H7 (cell line): Measurements from ENCODE around the gene TAAR8. TPM values are rescaled to one million over a fixed set of nuclear protein-coding genes. Genes with fewer than 3 reads are reported as not detected.
"Not testable (repeated sequence)": the region's sequence is repeated elsewhere in the genome, so short reads cannot be mapped to it uniquely, and the experiment has no call there.

Experiments used
- DNase-seq: peaks from one replicate; pipeline ENCODE4 v3.0.0; 2012
- H3K27me3 ChIP-seq: 2 replicates; pipeline ENCODE4 v1.6.0; 2011; ENCODE audit warnings: mild to moderate bottlenecking, low read length; ENCODE audit not compliant: control insufficient read depth, insufficient read depth
- H3K36me3 ChIP-seq: replicated peaks from 2 replicates; pipeline ENCODE4 v1.5.1; 2011; ENCODE audit warnings: low read length; ENCODE audit not compliant: control insufficient read depth, insufficient read depth
- H3K4me3 ChIP-seq: 2 replicates; pipeline ENCODE4 v1.5.1; 2011; ENCODE audit warnings: low read depth, mild to moderate bottlenecking, control low read depth, low read length, moderate library complexity; ENCODE audit not compliant: insufficient read depth
- total RNA-seq: library from RNA; depleted of rRNA; stranded (reverse); fragments of >200 nt; shearing (Covaris generic); gene quantifications from 2 replicates; pipeline ENCODE4 v1.2.3, GENCODE V29; 2014

Gene TAAR8
- total RNA-seq, 1 experiment from 2014 or later = not detected

DNA sequence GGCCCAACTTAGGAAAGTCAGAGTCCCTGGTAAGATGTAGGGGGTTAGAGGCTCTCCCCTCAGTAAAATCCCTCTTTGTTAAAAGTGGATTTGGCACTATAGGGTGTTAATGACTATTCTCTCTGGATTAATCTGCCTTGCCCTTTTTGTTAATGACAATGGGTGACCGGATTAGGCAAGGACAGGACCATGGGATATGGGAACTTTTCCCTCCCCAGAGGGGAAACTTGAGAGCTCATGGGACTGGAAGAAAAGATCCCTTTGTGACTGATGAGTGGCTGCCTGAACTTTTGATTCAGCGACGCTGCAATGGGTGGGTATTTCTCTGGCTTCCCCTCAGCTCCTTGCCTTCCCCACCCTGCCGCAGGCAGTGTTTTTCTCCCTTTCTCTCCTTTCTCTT lies 26.6 kb upstream of the TAAR8 start:
- H3K36me3 ChIP-seq = no peaks in the 10 kb centered on the region
- no peaks in the 10 kb centered on the region for H3K27me3 ChIP-seq
- H3K4me3 ChIP-seq = no peak overlapping the region
- DNase-seq = no peak

DNA sequence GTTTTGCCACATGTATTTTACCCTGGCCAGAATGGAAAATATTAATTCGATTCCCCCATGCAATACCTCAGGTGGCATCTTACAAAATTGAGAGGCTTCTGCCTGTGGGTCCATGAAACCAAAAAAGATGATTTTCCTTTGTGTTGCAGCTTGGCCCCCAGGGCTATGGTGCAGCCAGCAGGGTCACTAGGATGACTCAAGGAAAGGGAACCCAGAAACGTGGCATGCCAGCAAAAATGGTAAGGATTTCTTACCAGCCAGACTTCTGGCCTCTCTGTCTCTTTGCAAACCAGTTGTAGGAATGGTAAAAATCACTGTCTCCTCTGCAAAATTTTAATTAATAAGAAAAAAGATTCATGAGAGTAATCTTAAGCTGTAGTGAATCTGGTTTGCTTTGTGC lies 26.0 kb upstream of the TAAR8 start:
- no peak overlapping the region for H3K4me3 ChIP-seq
- H3K36me3 ChIP-seq = no peaks in the 10 kb centered on the region
- no peak for DNase-seq
- H3K27me3 ChIP-seq = no peaks in the 10 kb centered on the region

DNA sequence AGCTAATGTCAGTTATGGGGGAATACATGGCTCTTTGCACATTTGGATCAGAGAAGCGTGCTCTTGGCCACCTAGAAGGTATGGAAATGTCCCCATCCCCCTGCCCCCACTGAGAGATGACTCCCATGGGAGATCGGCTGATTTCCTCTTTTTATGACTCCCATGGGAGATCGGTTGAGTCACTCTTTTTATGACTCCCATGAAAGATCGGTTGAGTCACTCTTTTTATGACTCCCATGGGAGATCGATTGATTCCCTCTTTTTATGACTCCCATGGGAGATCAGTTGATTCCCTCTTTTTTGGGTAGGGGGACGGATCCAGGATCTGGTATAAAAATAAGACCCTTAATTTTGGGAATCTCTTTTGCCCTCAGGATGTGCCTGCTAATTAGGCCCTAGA lies 24.7 kb upstream of the TAAR8 start:
- Histone ChIP-seq H3K36me3 (no peaks in the 10 kb centered on the region), H3K4me3 (no peak overlapping the region), H3K27me3 (no peaks in the 10 kb centered on the region)
- DNase-seq = no peak

DNA sequence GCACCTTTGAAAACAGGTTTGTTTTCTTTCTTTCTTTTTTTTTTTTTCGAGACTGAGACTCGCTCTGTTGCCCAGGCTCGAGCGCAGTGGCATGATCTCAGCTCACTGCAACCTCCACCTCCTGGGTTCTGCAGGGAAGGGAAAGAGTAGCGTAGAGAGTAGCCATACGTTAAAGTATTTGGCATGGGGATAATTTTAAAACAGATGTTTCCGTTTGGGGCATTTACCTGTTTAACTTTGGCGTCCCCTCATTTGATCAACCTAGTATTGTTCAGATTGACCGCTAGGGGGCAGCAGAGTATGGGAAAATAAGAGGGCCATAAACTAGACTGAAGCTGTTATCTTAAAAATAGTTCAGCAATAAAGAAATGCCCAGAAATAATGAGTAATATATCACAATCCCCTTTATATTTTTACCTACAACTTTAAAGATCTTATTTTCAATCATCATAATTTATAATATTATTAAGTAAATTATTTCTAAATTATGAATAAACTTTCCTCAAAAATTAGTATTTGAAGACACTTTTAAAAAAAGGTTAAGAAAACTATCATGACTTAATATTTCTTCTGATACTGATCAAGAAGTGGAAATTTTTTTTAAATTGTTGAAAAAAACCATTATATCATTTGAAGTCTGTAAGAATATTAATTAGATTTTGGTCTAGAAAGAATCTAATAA lies 22.0 kb upstream of the TAAR8 start:
- no peaks in the 10 kb centered on the region for H3K27me3 ChIP-seq
- no peak overlapping the region for H3K4me3 ChIP-seq
- H3K36me3 ChIP-seq = no peaks in the 10 kb centered on the region
- DNase-seq = peak; percentile 26

DNA sequence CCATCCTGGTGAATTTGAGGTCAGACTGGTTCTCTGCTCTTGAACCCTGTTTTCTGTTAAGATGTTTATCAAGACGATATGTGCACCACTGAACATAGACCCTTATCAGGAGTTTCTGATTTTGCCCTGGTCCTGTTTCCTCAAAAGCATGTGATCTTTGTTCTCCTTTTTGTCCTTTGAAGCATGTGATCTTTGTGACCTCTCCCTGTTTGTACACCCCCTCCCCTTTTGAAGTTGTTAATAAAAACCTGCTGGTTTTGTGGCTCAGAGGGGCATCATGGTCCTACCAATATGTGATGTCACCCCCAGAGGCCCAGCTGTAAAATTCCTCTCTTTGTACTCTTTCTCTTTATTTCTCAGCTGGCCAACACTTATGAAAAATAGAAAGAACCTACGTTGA lies 17.9 kb upstream of the TAAR8 start:
- not testable (repeated sequence) for H3K36me3 ChIP-seq

DNA sequence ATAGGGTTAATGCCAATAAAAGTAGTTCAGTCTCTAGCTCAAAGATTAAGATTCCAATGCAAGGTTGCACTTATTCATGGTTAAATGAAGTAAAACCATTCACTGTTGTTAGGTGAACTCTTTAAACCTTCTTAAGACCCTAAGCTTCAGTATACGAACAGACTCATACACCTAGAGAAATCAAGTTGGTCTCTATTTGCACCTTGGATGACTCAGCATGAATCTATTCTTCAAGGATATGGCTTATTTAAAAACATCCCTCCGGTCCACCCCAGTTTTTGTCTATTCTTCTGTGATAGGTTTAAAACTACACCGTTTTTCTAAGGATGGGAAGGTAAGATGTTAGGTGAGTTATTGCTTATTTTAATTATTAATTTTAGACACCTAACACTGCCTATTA lies 15.3 kb upstream of the TAAR8 start:
- DNase-seq = no peak
- Histone ChIP-seq H3K4me3 (no peak overlapping the region), H3K27me3 (no peaks in the 10 kb centered on the region)

More for the DNA sequence above, 17.9 kb upstream of the TAAR8 start:
- DNase-seq, H3K27me3 ChIP-seq, H3K4me3 ChIP-seq: not testable (repeated sequence)

DNA sequence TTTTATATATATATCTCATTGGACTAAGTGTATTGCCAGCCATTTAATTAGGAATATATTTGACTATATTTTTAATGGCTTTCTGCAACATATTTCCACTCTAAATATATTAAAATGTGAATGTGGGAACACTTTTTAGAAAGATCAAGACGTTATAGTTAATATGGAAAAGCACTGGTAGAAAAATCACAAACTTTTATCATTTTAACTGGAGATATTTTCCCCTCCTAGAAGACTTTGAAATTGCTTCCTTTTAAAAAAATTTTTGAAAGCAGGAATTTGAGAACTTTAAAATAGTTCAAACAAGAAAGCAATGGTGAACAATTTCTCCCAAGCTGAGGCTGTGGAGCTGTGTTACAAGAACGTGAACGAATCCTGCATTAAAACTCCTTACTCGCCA lies 14.5 kb upstream of the TAAR8 start, which contains the start of gene TAAR9:
Gene TAAR9, plus strand, starts transcription at position 301 of the 400 bp plus-strand sequence. Its CDS starts 13 bp downstream, at position 314.
- Histone ChIP-seq H3K4me3 (no peak within 1 kb of the TSS), H3K27me3 (no peaks in the 10 kb centered on the region), H3K36me3 (no peaks in the 10 kb centered on the region)
- DNase-seq = no peak

More for the DNA sequence above, 15.3 kb upstream of the TAAR8 start:
- H3K36me3 ChIP-seq = no peaks in the 10 kb centered on the region

DNA sequence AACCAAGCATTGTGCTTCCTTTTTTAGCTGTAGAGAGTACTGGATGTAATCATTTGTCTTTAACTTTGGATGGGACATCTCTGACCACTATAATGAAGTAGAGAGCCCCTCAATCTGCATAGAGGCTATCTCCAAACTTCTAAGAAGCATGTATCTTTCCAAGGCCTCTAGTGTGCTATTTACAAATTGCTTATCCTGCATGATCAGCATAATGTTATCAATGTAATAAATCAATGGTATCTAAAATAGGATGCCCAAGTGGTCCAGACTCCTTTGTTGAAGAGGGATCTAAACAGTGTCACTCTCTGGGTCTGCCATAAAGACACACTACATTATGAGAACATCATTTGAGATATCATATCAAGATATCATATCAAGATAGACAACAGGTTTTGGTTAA lies 7.6 kb upstream of the TAAR8 start:
- no peak for DNase-seq
- H3K36me3 ChIP-seq = no peaks in the 10 kb centered on the region
- no peaks in the 10 kb centered on the region for H3K27me3 ChIP-seq
- H3K4me3 ChIP-seq = no peak overlapping the region

DNA sequence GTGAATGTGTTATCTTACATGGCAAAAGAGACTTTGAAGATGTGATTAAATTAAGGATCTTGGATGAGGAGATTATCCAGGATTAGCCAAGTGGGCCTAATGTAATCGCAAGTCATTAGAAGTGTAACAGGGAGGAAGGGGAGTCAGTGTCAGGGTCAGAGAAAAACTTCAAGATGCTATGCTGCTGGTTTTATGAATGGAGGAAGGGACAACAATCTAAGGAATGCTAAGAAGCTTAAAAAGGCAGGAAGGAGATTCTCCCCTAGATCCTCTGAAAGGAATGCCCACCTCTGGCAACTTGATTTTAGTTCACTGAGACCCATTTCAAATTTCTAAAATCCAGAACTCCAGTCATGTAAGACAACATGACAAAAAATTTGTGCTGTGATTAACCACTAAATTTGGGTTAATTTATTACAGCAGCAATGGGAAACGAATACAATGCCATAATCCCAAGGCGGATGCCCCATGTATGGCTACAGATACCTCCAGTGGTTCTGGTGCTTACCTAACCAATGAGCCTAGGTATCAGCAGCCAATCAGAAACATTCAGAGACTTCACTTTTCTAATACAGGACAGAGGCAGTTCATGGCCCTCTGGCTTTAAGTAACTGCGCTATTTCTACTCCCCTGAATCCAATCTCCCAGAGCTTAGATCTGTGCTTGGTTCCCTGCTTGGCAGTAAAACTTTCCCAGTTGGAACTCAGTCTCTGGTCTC lies 3.6 kb upstream of the TAAR8 start:
- DNase-seq = no peak
- Histone ChIP-seq H3K36me3 (no peaks in the 10 kb centered on the region), H3K27me3 (no peaks in the 10 kb centered on the region), H3K4me3 (no peak overlapping the region)

DNA sequence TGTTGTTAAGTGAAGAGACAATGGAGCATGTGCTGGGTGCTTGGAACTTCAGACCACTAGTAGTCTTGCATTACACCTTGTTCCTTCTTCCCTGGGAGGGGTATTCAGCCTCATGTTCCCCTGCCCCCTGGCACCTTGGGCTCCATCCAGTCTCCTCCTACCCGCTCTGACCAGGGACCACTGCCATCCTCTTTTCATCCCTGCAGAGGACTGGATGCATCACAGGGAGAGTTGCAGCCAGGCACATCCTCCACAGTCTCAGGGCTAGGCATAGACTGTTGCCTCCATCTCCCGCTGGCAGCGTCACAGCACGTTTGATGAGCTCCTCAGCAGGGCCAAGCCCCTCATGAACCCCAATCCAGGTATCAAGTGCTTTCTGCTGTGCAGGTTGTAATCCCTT lies 1.3 kb upstream of the TAAR8 start:
- Histone ChIP-seq H3K4me3 (no peak overlapping the region), H3K36me3 (no peaks in the 10 kb centered on the region), H3K27me3 (no peaks in the 10 kb centered on the region)
- no peak for DNase-seq

DNA sequence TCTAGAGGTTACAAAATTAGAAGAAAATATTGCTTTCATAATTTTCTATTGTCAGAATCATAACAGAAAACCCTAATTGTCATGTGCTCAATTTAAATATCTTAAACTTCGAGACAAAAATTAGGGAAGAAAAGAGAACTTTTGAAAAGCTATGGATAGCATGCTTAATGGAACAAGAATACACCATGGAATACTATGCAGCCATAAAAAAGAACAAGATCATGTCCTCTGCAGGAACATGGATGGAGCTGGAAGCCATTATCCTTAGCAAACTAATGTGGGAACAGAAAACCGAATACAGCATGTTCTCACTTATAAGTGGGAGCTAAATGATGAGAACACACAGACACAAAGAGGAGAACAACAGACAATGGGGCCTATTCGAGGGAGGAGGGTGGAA lies 7.6 kb downstream of the TAAR8 start:
- not testable (repeated sequence) for H3K27me3 ChIP-seq, H3K4me3 ChIP-seq, DNase-seq, H3K36me3 ChIP-seq

DNA sequence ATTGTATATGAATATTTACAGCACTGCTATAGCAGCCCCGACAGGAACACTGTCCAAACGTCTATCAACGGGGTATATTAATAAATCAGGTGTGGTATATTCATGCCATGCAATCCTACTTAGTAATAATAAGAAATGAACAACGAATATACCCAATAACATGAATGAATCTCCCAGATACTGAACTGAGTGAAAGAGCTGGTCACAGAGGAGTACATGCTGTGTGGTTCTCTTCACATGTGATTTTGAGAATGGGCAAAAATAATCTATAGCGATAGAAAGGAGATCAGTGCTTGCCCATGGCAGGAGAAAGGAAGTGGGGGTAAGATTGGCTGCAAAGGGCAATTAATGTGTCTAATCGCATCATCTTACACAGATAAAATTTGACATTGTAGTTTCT lies 13.9 kb downstream of the TAAR8 start:
- no peak for DNase-seq
- H3K36me3 ChIP-seq = no peaks in the 10 kb centered on the region
- no peak overlapping the region for H3K4me3 ChIP-seq
- no peaks in the 10 kb centered on the region for H3K27me3 ChIP-seq

DNA sequence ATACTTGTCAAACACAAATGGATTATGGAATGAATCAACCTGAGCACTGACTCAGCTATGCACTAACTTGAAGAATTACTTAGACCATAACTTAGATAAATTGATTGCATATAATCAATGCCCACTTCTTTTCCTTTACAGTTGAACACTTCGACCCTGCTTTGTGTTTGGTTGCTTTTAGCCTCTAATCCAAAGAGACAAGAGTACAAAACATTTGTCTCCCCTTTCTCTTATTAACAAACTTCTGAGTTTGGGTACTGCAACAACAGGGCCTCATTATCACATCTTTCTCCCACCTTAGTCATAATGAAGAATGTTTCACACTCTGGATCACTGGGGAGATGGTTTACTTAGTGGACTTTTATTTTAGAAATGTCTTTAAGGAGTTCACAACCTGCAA lies 15.1 kb downstream of the TAAR8 start:
- Histone ChIP-seq H3K4me3 (no peak overlapping the region), H3K36me3 (no peaks in the 10 kb centered on the region), H3K27me3 (no peaks in the 10 kb centered on the region)
- no peak for DNase-seq

DNA sequence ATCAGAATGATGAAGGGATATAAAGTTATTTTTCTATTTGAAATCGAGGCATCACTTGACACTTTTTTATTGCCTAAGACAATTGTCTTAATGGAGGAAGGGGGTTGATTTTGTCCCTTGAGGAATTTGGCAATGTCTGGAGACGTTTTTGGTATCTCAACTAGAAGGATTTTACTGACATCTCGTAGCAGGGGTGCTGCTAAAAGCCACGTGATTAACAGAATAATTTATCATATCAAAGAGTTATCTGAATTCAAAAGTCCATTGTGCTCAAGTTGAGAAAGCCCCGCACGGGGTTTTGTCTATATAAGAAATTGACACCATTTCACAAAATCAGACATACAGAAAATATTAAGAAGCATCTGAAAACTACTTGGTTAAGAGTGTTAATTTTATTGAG lies 16.1 kb downstream of the TAAR8 start:
- Histone ChIP-seq H3K4me3 (no peak overlapping the region), H3K27me3 (no peaks in the 10 kb centered on the region), H3K36me3 (no peaks in the 10 kb centered on the region)
- no peak for DNase-seq

DNA sequence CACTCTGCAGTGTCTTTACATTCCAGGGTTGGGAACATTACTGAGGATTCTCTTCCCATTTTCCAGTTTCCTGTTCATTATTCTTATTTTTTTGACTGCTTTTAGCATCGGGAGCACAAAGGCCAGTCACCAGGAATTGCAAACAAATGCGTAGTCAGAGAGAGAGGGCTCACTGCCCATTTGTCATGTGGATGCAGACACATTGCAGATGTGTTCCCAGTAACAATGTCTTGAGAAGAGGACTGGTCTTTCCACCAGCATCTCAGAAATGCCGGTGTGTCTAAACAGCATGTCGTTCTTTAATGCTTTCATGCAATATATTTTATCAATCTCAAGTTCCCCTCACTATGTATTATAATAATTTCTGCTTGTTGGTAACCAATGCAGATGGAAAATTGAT lies 16.7 kb downstream of the TAAR8 start:
- H3K27me3 ChIP-seq = no peaks in the 10 kb centered on the region
- peak; percentile 1 for DNase-seq
- no peak overlapping the region for H3K4me3 ChIP-seq
- no peaks in the 10 kb centered on the region for H3K36me3 ChIP-seq
